Stimulated activated CD8-positive, alpha-beta memory T cell treated with anti-CD3 and anti-CD28 coated beads, Interleukin-7, amount 100 ng/mL, for 24 hours (primary cell): ENCODE results near the gene CHAT.
A peak's percentile ranks its signal among the peaks of the same experiment; 100 is the strongest.

ENCODE experiments used
- DNase-seq: peaks from one replicate; pipeline ENCODE4 v3.0.0-alpha.2; 2020; ENCODE audit warnings: low read depth

The CHAT gene

DNA sequence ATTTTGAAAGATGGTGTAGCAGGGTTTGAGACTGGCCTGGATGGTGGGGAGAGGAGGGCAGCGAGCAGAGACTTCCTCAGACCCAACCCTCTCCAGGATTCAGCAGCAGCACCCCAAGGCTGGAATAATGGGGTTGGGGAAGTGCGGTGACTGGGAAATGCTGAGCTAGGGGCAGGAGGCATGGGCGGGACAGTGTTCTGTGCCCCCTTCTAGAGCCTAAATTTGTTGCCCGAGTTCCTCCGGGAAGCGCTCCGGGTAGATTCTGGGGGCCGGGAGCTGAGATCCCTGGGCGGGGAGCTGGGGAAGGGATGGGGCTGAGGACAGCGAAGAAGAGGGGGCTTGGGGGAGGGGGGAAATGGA, at the start of gene CHAT:
Gene CHAT (plus strand): TSS at position 156 of the 360 bp plus-strand sequence. CDS start 153 bp downstream, at position 309.
- no peak for DNase-seq

- no peak for DNase-seq
These were observed 49.3 kb upstream of the CHAT start for GRCh38 chr10:49564461-49565009.

DNA sequence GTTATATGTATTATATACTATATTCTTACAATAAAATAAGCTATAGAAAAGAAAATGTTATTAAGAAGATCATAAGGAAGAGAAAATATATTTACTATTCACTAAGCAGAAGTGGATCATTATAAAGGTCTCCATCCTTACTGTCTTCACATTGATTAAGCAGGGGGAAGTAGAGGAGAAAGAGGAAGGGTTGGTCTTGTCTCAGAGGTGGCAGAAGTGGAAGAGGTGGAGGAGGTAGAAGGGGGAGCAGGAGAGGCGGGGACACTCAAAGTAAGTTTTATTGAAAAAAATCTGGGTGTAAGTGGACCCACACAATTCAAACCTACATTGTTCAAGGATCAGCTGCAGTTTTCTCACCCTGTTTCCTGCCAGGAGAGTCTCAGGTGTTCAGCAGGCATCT, 46.0 kb upstream of the CHAT start:
- no peak for DNase-seq

DNA sequence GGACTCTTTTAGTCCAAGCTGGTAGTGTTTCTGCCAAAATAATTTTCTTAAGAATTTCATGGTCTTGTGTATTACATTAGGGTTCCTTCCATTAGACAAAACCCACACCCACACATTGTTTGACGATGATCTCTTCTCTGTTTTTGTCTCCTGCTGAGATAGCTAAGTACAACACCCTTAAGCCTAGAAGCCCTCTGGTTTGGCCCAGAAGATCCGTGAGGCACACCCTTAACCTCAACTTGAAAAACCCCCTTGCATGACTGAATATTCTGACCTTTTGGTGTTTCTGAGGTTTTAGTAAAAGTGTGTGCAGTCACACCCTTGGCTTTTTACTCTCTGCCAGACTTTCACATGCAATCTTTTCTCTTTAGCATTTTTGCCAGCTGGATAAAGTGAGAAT, 45.6 kb upstream of the CHAT start:
- no peak for DNase-seq

DNA sequence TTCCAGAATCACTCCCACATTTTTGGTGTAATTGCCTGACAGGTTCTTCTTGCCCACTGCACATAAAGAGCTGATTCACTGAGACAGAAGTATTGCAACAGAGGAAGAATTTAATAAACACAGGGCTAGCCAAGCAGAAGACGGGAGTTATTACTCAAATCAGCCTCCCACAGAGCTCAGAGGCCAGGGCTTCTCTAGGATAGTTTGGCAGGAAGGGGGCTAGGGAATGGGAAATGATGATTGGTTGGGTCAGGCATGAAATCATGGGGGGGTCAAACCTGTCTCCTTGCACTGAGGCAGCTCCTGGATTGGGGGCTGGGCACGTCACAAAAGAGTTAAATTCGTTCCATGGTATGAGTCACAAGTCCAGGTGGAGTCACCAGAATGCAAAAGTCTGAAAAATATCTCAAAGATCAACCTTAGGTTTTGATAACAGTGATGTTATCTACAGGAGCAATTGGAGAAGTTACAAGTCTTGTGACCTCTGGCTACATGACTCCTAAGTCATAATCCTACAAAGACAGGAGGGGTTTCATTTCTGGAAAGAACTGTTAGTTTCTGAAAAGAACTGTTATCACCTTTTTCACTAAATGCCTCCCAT, 44.7 kb upstream of the CHAT start:
- no peak for DNase-seq

DNA sequence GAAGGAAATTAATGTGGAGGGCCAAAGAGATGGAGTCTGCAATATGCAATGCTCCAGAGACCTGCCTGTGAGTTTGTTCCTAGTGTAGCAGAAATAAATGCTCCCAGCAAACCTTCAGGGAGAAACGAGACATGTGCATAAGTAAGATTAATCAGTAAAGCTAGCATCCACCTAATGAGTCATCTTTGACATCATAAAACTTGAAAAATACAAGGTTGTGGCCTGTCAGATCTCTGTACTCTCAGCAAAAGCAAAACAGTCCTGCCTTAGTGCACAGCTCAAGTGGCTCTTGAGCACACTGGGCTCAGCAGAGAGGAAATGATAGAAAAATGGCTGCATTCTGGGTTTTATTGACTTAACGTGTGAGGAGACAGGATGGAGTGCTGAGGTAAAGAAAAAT, 42.4 kb upstream of the CHAT start:
- DNase-seq: no peak

- DNase-seq: no peak
These were observed 41.2 kb upstream of the CHAT start for GRCh38 chr10:49572594-49573114.

DNA sequence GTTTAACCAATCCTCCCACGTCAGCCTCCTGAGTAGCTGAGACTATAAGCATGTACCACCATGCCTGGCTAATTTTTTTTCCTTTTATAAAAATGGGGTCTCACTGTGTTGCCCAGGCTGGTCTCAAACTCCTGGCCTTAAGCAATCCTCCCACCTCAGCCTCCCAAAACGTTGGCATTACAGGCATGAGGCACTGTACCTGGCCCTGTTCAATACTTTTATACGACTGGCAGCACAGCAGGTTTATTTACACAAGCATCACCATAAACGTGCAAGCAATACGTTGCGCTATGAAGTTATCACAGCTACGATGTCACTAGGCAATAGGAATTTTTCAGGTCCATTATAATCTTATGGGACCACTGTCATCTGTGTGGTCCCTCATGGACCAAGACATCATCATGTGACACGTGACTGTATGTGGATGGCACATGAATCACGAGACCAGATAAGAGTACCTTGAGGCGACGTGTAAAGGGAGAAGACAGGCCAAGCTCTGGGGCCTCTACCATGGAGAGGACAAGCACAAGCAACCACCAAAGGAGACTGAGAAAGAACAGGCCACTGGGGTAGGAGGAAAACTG, 38.3 kb upstream of the CHAT start:
- no peak for DNase-seq

- DNase-seq: no peak
These were observed 36.5 kb upstream of the CHAT start for GRCh38 chr10:49577182-49577925.

- DNase-seq: no peak
These were observed 35.4 kb upstream of the CHAT start for GRCh38 chr10:49578392-49578791.

- DNase-seq: no peak
These were observed 34.2 kb upstream of the CHAT start for GRCh38 chr10:49579621-49580020.

DNA sequence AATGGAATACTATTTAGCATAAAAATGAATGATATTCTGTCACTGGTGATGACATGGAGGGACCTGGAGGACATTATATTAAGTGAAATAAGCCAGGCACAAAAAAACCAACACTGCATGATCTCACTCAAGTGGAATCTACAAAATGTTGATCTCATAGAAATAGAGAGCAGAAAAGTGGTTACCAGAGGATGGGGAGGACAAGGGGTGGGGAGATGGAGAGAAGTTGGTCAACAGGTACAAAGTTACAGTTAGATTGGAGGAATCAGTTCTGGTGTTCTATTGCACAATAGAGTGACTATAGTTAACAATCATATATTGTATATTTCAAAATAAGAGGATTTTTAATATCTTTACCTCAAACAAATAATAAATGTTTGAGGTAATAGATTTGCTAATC, 28.4 kb upstream of the CHAT start:
- no peak for DNase-seq

GRCh38 chr10:49587981-49588380, 25.9 kb upstream of the CHAT start:
- no peak for DNase-seq

- DNase-seq: peak; percentile 28
These were observed 20.9 kb upstream of the CHAT start for GRCh38 chr10:49592726-49593563.

DNA sequence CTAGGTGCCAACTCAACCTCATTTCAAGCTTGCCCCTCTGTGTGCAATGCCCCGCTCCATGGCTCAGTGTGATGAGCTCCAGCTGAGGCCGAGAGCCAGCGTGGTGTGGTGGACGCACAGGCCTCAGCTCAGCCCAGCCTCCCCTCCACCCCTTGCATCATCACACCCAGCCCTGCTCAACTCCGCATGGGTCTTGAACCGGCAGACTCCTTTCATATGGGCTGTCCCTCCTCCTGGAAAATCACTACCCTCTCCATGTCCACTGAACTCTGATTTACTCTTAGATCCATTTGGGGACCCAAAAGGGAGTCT, 20.3 kb upstream of the CHAT start:
- no peak for DNase-seq

GRCh38 chr10:49593998-49594397, 19.8 kb upstream of the CHAT start:
- DNase-seq: no peak

DNA sequence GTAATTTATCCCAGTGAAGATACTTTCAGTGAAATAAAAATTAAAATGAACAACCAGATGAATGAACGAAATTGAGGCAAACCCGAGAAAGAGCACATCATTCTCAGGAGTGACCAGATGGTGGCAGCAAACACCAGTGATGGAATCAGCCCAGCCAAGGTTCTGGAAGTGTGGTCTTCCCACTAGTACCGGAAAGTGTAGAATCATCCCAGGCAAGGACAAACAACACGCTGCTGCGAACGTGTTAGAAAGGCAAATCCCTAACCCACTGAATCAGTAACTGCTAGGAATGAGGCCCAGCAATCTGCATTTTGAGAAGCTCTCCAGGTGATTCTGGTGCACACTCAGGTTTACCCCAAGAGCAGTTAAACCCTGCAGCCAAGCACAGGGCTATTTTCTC, 19.2 kb upstream of the CHAT start:
- no peak for DNase-seq

- no peak for DNase-seq
These were observed 18.7 kb upstream of the CHAT start for GRCh38 chr10:49595003-49595712.

DNA sequence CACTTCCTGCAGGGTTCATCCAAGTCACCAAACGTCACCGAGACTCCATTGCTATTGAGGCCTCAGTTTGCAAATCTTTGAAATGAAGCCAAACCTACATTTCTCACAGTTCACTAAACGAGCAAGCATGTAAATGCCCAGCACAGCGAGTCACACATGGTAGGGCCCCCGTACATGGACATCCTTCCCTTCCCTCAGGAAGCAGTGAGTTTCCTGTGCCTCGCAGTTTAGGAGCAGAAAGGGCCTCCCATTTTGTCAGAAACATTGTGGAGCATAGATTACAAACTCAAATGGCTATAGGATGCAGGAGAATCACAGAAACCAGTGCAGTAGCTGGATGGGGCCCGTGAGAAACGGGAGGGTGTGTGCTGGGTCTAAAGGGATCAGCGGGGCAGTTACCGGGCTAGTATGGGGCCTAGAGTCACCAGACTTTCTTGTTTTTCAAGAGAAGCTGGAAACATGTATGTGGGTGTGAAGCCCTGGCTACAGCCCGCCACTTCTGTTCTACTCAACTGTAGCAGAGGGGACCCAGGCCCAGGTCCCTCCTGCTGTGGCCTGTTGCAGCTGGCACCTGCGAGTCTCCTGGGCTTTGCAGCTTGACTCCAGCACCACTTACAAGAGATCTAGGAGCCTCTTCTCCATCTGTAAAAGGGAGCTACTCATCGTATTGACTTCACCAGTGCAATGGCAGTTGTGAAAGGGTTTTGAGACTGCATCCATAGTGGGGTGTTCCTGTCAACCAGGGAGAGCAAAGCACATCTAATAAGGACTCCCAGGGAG, 17.9 kb upstream of the CHAT start:
- DNase-seq: no peak

DNA sequence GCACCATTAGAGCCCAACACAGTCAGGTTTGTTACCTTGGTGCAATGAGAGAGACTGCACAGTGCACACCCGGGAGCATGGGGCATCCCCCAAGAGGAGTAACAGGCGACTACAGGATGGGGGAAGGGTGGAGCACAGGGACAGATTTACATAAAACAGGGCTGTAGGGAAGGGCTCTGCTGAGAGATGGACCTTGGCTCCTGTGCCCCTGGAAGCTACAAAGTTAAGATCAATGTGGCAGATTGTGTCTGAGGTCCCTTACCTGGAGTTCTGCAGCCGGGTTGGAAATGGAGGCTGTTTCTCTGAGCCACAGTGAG, 17.4 kb upstream of the CHAT start:
- no peak for DNase-seq

GRCh38 chr10:49596836-49597235, 17.0 kb upstream of the CHAT start:
- no peak for DNase-seq
